H1 (cell line): ENCODE results near the gene SESN3. TPM values are rescaled to one million over a fixed set of nuclear protein-coding genes. Genes with fewer than 3 reads are reported as not detected.

Experiments used
- CTCF ChIA-PET: fragments of 300-600 bp; sonication (Branson Sonifier 250); formaldehyde crosslinking; loops from one replicate; lab custom pipeline; 2021; ENCODE audit not compliant: partially characterized antibody; lab: Charles Lee
- POLR2A ChIA-PET: fragments of 300-600 bp; sonication (Branson Sonifier 250); formaldehyde crosslinking; loops from one replicate; lab custom pipeline; 2021; ENCODE audit warnings: inconsistent platforms; ENCODE audit not compliant: partially characterized antibody; lab: Charles Lee
- DNase-seq, 2 experiments: peaks; one replicate each; pipeline versions ENCODE4 v3.0.0 to v3.0.0-alpha.2; 2010 to 2022; ENCODE audit warnings: low spot score in 2 of 2, low read depth in 1 of 2, mixed read lengths in 1 of 2
- FAIRE-seq: peaks from 2 replicates; lab custom pipeline; 2011; peaks lifted over from hg19 to GRCh38; lab: Jason Lieb, UNC
- H2AFZ ChIP-seq: 2 replicates; pipeline ENCODE4 v1.8.1; 2012; ENCODE audit warnings: low read length, inconsistent platforms
- H2AK5ac ChIP-seq: 2 replicates; pipeline ENCODE4 v1.6.1; 2013; ENCODE audit warnings: low read depth, low read length
- H2BK120ac ChIP-seq: replicated peaks from 2 replicates; pipeline ENCODE3; 2013; ENCODE audit warnings: low read depth, low read length, inconsistent platforms
- H2BK12ac ChIP-seq: 2 replicates; pipeline ENCODE4 v1.6.1; 2013; ENCODE audit warnings: low read depth, low read length
- H2BK15ac ChIP-seq: 2 replicates; pipeline ENCODE4 v1.6.1; 2013; ENCODE audit warnings: low read length
- H2BK20ac ChIP-seq: 2 replicates; pipeline ENCODE4 v1.6.1; 2013; ENCODE audit warnings: low read length
- H2BK5ac ChIP-seq: 2 replicates; pipeline ENCODE4 v1.6.1; 2013; ENCODE audit warnings: low read depth, low read length
- H3K14ac ChIP-seq: 2 replicates; pipeline ENCODE4 v1.6.1; 2013; ENCODE audit warnings: inconsistent platforms; ENCODE audit not compliant: insufficient read length
- H3K18ac ChIP-seq: 2 replicates; pipeline ENCODE4 v1.6.1; 2013; ENCODE audit warnings: low read length; ENCODE audit errors: extremely low read depth
- H3K23ac ChIP-seq: 2 replicates; pipeline ENCODE4 v1.6.1; 2013; ENCODE audit warnings: inconsistent platforms; ENCODE audit not compliant: insufficient read length
- H3K23me2 ChIP-seq: 2 replicates; pipeline ENCODE4 v1.6.1; 2013; ENCODE audit warnings: low read depth, low read length
- H3K27ac ChIP-seq: 2 replicates; pipeline ENCODE4 v1.6.1; 2011; ENCODE audit warnings: low read depth, low read length, inconsistent platforms
- H3K27me3 ChIP-seq, 4 experiments: replicated peaks in 1 of 4; 1 replicate in 1 of 4; 2 replicates in 3 of 4; pipeline versions ENCODE4 v1.6.1 to v1.8.1; 2011 to 2013; ENCODE audit warnings: low read length in 3 of 4, mild to moderate bottlenecking in 3 of 4, inconsistent platforms in 2 of 4, mixed read lengths in 2 of 4, moderate library complexity in 1 of 4; ENCODE audit not compliant: control insufficient read depth in 3 of 4, insufficient read depth in 3 of 4; ENCODE audit errors: extremely low read depth in 1 of 4
- H3K36me3 ChIP-seq, 4 experiments: 2 replicates each; pipeline versions ENCODE4 v1.6.1 to v1.8.1; 2011 to 2013; ENCODE audit warnings: mild to moderate bottlenecking in 4 of 4, low read length in 3 of 4, moderate library complexity in 2 of 4, control low read depth in 1 of 4, inconsistent platforms in 1 of 4; ENCODE audit not compliant: insufficient read depth in 4 of 4, control insufficient read depth in 2 of 4
- H3K4ac ChIP-seq: replicated peaks from 2 replicates; pipeline ENCODE3; 2013; ENCODE audit warnings: low read length, low read depth, mixed read lengths, inconsistent platforms; ENCODE audit not compliant: insufficient read length
- H3K4me1 ChIP-seq, 4 experiments: replicated peaks in 1 of 4; 1 replicate in 1 of 4; 2 replicates in 3 of 4; pipeline versions ENCODE4 v1.6.1 to v1.8.1; 2011 to 2013; ENCODE audit warnings: low read length in 3 of 4, inconsistent platforms in 2 of 4, mixed read lengths in 1 of 4; ENCODE audit not compliant: insufficient read depth in 4 of 4, control insufficient read depth in 3 of 4
- H3K4me2 ChIP-seq, 2 experiments: 2 replicates each; pipeline versions ENCODE4 v1.6.1 to v1.8.1; 2011 to 2013; ENCODE audit warnings: low read depth in 2 of 2, low read length in 2 of 2, control low read depth in 1 of 2, inconsistent platforms in 1 of 2, mild to moderate bottlenecking in 1 of 2; ENCODE audit not compliant: insufficient read depth in 1 of 2
- H3K4me3 ChIP-seq, 4 experiments: fragments of 200-600, 300-600 bp in 1 of 4; sonication (generic), shearing (Covaris generic), sonication (Bioruptor Twin) in 1 of 4; 2 replicates each; pipeline versions ENCODE4 v1.5.1 to v1.8.1; 2011 to 2016; ENCODE audit warnings: low read length in 4 of 4, low read depth in 3 of 4, control low read depth in 2 of 4, inconsistent platforms in 2 of 4, mild to moderate bottlenecking in 2 of 4, mixed read lengths in 1 of 4, moderate library complexity in 1 of 4; ENCODE audit not compliant: insufficient read depth in 2 of 4; ENCODE audit errors: extremely low read depth in 1 of 4
- H3K56ac ChIP-seq: replicated peaks from 2 replicates; pipeline ENCODE3; 2013; ENCODE audit warnings: low read depth, mild to moderate bottlenecking, mixed read lengths, low read length, inconsistent platforms; ENCODE audit not compliant: insufficient read length
- H3K79me1 ChIP-seq: 2 replicates; pipeline ENCODE4 v1.6.1; 2013; ENCODE audit warnings: low read depth, low read length, control low read depth
- H3K79me2 ChIP-seq, 2 experiments: 2 replicates each; pipeline versions ENCODE4 v1.6.1 to v1.8.1; 2012 to 2013; ENCODE audit warnings: low read length in 2 of 2, mild to moderate bottlenecking in 2 of 2, inconsistent platforms in 1 of 2; ENCODE audit not compliant: insufficient read depth in 2 of 2, control insufficient read depth in 1 of 2
- H3K9ac ChIP-seq, 4 experiments: replicated peaks in 1 of 4; 1 replicate in 1 of 4; 2 replicates in 3 of 4; pipeline versions ENCODE4 v1.6.1 to v1.8.1; 2011 to 2013; ENCODE audit warnings: low read depth in 3 of 4, low read length in 3 of 4, control low read depth in 2 of 4, mild to moderate bottlenecking in 2 of 4, moderate library complexity in 2 of 4, inconsistent platforms in 1 of 4; ENCODE audit errors: extremely low read depth in 1 of 4
- H3K9me3 ChIP-seq, 2 experiments: 2 replicates each; pipeline versions ENCODE4 v1.6.1 to v1.8.1; 2012 to 2013; ENCODE audit warnings: mild to moderate bottlenecking in 2 of 2, moderate library complexity in 2 of 2, control low read depth in 1 of 2, inconsistent platforms in 1 of 2, low read depth in 1 of 2, low read length in 1 of 2, mixed read lengths in 1 of 2; ENCODE audit not compliant: insufficient read depth in 2 of 2
- H4K20me1 ChIP-seq, 2 experiments: replicated peaks in 1 of 2; 2 replicates each; pipeline versions ENCODE3 to v1.8.1; 2011 to 2013; ENCODE audit warnings: inconsistent platforms in 2 of 2, low read length in 2 of 2, mild to moderate bottlenecking in 1 of 2; ENCODE audit not compliant: insufficient read depth in 2 of 2, control insufficient read depth in 1 of 2
- H4K5ac ChIP-seq: 2 replicates; pipeline ENCODE4 v1.6.1; 2013; ENCODE audit warnings: low read length, low read depth, mixed read lengths, inconsistent platforms; ENCODE audit not compliant: insufficient read length
- H4K8ac ChIP-seq: 2 replicates; pipeline ENCODE4 v1.8.0; 2013; ENCODE audit warnings: mild to moderate bottlenecking, moderate library complexity, low read length, inconsistent platforms; ENCODE audit not compliant: insufficient read depth; ENCODE audit errors: extremely low read depth
- H4K91ac ChIP-seq: replicated peaks from 2 replicates; pipeline ENCODE3; 2013; ENCODE audit warnings: low read length, mixed read lengths, inconsistent platforms; ENCODE audit not compliant: insufficient read length
- JUND ChIP-seq: IDR thresholded peaks from 2 replicates; pipeline ENCODE4 v1.6.1; 2011; ENCODE audit warnings: mild to moderate bottlenecking, improper control_type of control experiment, low read length
- WGBS, 2 experiments: shearing (Covaris generic) in 1 of 2; methylation state at CpG; one replicate each; pipeline versions ENCODE4 v1.1.6 to v1.1.7; 2013 to 2015; ENCODE audit warnings: low lambda C conversion rate in 2 of 2, mixed read lengths in 2 of 2, inconsistent platforms in 1 of 2, low coverage in 1 of 2, missing lambda C conversion rate in 1 of 2; ENCODE audit not compliant: insufficient replicate concordance in 2 of 2, insufficient coverage in 1 of 2, insufficient read length in 1 of 2; ENCODE audit errors: extremely low coverage in 1 of 2, missing lambda C conversion rate in 1 of 2; 5-methylcytosine and 5-hydroxymethylcytosine counted together
- polyA plus RNA-seq, 7 experiments: library from polyadenylated mRNA; depleted of rRNA in 3 of 7; stranded (reverse) in 5 of 7; unstranded in 2 of 7; fragments of >200 nt in 5 of 7; fragments of 200-250 nt in 2 of 7; gene quantifications; 1 replicate in 5 of 7; 2 replicates in 1 of 7; 4 replicates in 1 of 7; pipeline versions ENCODE4 v1.2.1 to v1.2.3, GENCODE V29; 2011 to 2013; ENCODE audit warnings: missing spikeins in 2 of 7, mixed read lengths in 2 of 7
- total RNA-seq: library from RNA; stranded (reverse); fragmentation: NEBNext Ultra II Directional; extraction: Animal tissue kit (Norgen Biotek cat#: 25700); gene quantifications from 2 replicates; pipeline ENCODE4 v1.2.1, GENCODE V29; 2021

SESN3 gene
- total and polyA plus RNA-seq, 2 of the 8 experiments (the other 6 are each of a cell fraction or from before 2014, with no cell fraction given) = 10.2 to 31.1 TPM

GRCh38 chr11:95135880-95136279, 95.1 kb downstream of the SESN3 start:
- Histone ChIP-seq H2BK15ac (no peak overlapping the region), H4K8ac (no peak overlapping the region), H3K36me3 (no peaks in the 10 kb centered on the region), H3K18ac (no peak overlapping the region), H3K4me2 (no peak overlapping the region), H3K4me1 (no peaks in the 10 kb centered on the region), H3K9me3 (no peaks in the 10 kb centered on the region), H3K23me2 (no peaks in the 10 kb centered on the region), H3K56ac (no peak overlapping the region), H3K27me3 (no peaks in the 10 kb centered on the region; a peak in 1 of 7 replicates), H4K20me1 (peaks cover 0 to 2% of the 10 kb centered on the region in 2 experiments), H2AFZ (no peak overlapping the region), H3K23ac (no peak overlapping the region), H3K9ac (no peak overlapping the region), H3K14ac (no peak overlapping the region), H3K79me2 (no peaks in the 10 kb centered on the region), H2BK120ac (no peak overlapping the region), H4K91ac (no peak overlapping the region), H2BK5ac (no peak overlapping the region), H4K5ac (no peak overlapping the region), H3K79me1 (no peaks in the 10 kb centered on the region), H3K4ac (no peak overlapping the region), H2BK20ac (no peak overlapping the region), H3K27ac (no peak overlapping the region), H2BK12ac (no peak overlapping the region), H3K4me3 (no peak overlapping the region), H2AK5ac (no peak overlapping the region)
- WGBS, 2 experiments = 87% methylated on average over 2 of the region's 2 CpGs; no CpG with 5 or more reads in 1 of the 2 experiments
- no peak for FAIRE-seq
- DNase-seq = no peak
- TF ChIP-seq JUND = no peak
- ChIA-PET POLR2A (interaction anchor here (0.6 to 1.4 kb wide), 3 partner anchors 27 to 68 kb away, joined by 3 to 4 read pairs (median 3); no protein-coding TSS in a partner anchor), CTCF (interaction anchor here (1.4 to 3.0 kb wide), 2 partner anchors 28 to 43 kb away, joined by 6 to 11 read pairs; no protein-coding TSS in a partner anchor)
